Mesenchymal stem cell (in vitro differentiated cells and primary cell): Measurements from ENCODE around the gene HAT1.

Source experiments
- DNase-seq: peaks from one replicate; pipeline ENCODE4 v3.0.0-alpha.2; 2013
- H2AFZ ChIP-seq: one replicate; pipeline ENCODE4 v1.6.1; 2013; ENCODE audit warnings: low read depth, mild to moderate bottlenecking, control low read depth, inconsistent platforms, low read length, moderate library complexity
- H2AK5ac ChIP-seq: 2 replicates; pipeline ENCODE4 v1.6.1; 2013; ENCODE audit warnings: low read length, moderate library complexity, mild to moderate bottlenecking, inconsistent platforms; ENCODE audit not compliant: severe bottlenecking
- H2BK120ac ChIP-seq: one replicate; pipeline ENCODE4 v1.6.1; 2013; ENCODE audit warnings: low read depth, mild to moderate bottlenecking, inconsistent platforms, low read length, moderate library complexity
- H2BK12ac ChIP-seq, 2 experiments: one replicate each; pipeline ENCODE4 v1.6.1; 2013; ENCODE audit warnings: inconsistent platforms in 2 of 2, low read length in 2 of 2, mild to moderate bottlenecking in 2 of 2, moderate library complexity in 2 of 2, control low read depth in 1 of 2
- H2BK15ac ChIP-seq: one replicate; pipeline ENCODE4 v1.6.1; 2013; ENCODE audit warnings: mild to moderate bottlenecking, low read depth, inconsistent platforms; ENCODE audit not compliant: poor library complexity, severe bottlenecking
- H2BK5ac ChIP-seq: 2 replicates; pipeline ENCODE4 v1.6.1; 2013; ENCODE audit warnings: low read depth, mild to moderate bottlenecking, low read length, control low read depth, inconsistent platforms; ENCODE audit not compliant: poor library complexity, severe bottlenecking
- H3K14ac ChIP-seq, 2 experiments: one replicate each; pipeline ENCODE4 v1.6.1; 2013; ENCODE audit warnings: inconsistent platforms in 2 of 2, low read length in 2 of 2, control low read depth in 1 of 2, mild to moderate bottlenecking in 1 of 2, moderate library complexity in 1 of 2
- H3K18ac ChIP-seq, 2 experiments: one replicate each; pipeline ENCODE4 v1.6.1; 2013; ENCODE audit warnings: inconsistent platforms in 2 of 2, low read length in 2 of 2, control low read depth in 1 of 2, low read depth in 1 of 2, mild to moderate bottlenecking in 1 of 2
- H3K23ac ChIP-seq, 2 experiments: one replicate each; pipeline ENCODE4 v1.6.1; 2013; ENCODE audit warnings: inconsistent platforms in 2 of 2, low read length in 2 of 2, mild to moderate bottlenecking in 2 of 2, moderate library complexity in 2 of 2, control low read depth in 1 of 2
- H3K27ac ChIP-seq: 2 replicates; pipeline ENCODE4 v1.5.1; 2013; ENCODE audit warnings: mild to moderate bottlenecking, moderate library complexity, low read length, control low read depth, inconsistent platforms; ENCODE audit not compliant: poor library complexity, severe bottlenecking
- H3K27me3 ChIP-seq, 2 experiments: 2 replicates each; pipeline versions ENCODE4 v1.6.1 to v1.7.0; 2013; ENCODE audit warnings: low read length in 2 of 2, mild to moderate bottlenecking in 2 of 2, moderate library complexity in 2 of 2, control low read depth in 1 of 2, inconsistent platforms in 1 of 2; ENCODE audit not compliant: control insufficient read depth in 1 of 2, insufficient read depth in 1 of 2
- H3K36me3 ChIP-seq, 2 experiments: 2 replicates each; pipeline versions ENCODE4 v1.6.1 to v1.7.0; 2013; ENCODE audit warnings: low read length in 2 of 2, control low read depth in 1 of 2, inconsistent platforms in 1 of 2, low read depth in 1 of 2, mild to moderate bottlenecking in 1 of 2; ENCODE audit not compliant: insufficient read depth in 2 of 2, control insufficient read depth in 1 of 2
- H3K4ac ChIP-seq, 2 experiments: one replicate each; pipeline ENCODE4 v1.6.1; 2013; ENCODE audit warnings: inconsistent platforms in 2 of 2, low read length in 2 of 2, mild to moderate bottlenecking in 2 of 2, moderate library complexity in 2 of 2, control low read depth in 1 of 2, low read depth in 1 of 2
- H3K4me1 ChIP-seq: 2 replicates; pipeline ENCODE4 v1.6.1; 2013; ENCODE audit warnings: low read depth, low read length, control low read depth; ENCODE audit not compliant: control insufficient read depth, insufficient read depth
- H3K4me2 ChIP-seq: 2 replicates; pipeline ENCODE4 v1.6.1; 2013; ENCODE audit warnings: low read length, mild to moderate bottlenecking, inconsistent platforms; ENCODE audit not compliant: poor library complexity, severe bottlenecking
- H3K4me3 ChIP-seq, 2 experiments: 2 replicates each; pipeline versions ENCODE4 v1.5.1 to v1.7.0; 2013; ENCODE audit warnings: low read length in 2 of 2, mild to moderate bottlenecking in 2 of 2, control low read depth in 1 of 2, low read depth in 1 of 2; ENCODE audit not compliant: insufficient read depth in 1 of 2
- H3K79me1 ChIP-seq: replicated peaks from 2 replicates; pipeline ENCODE4 v1.6.1; 2013; ENCODE audit warnings: mild to moderate bottlenecking, control low read depth, low read length, inconsistent platforms; ENCODE audit not compliant: poor library complexity, severe bottlenecking
- H3K9ac ChIP-seq: 2 replicates; pipeline ENCODE4 v1.7.0; 2013; ENCODE audit warnings: mild to moderate bottlenecking, low read length, moderate library complexity
- H3K9me3 ChIP-seq: 2 replicates; pipeline ENCODE4 v1.7.0; 2013; ENCODE audit warnings: mild to moderate bottlenecking, low read length; ENCODE audit not compliant: control insufficient read depth
- H4K8ac ChIP-seq: one replicate; pipeline ENCODE4 v1.6.1; 2013; ENCODE audit warnings: inconsistent platforms, mild to moderate bottlenecking, low read length, moderate library complexity
- H4K91ac ChIP-seq: one replicate; pipeline ENCODE4 v1.6.1; 2013; ENCODE audit warnings: mild to moderate bottlenecking, low read length, inconsistent platforms
- WGBS: methylation state at CpG from one replicate; pipeline ENCODE4 v1.1.7; 2013; ENCODE audit warnings: mixed read lengths; 5-methylcytosine and 5-hydroxymethylcytosine counted together

Gene HAT1

DNA sequence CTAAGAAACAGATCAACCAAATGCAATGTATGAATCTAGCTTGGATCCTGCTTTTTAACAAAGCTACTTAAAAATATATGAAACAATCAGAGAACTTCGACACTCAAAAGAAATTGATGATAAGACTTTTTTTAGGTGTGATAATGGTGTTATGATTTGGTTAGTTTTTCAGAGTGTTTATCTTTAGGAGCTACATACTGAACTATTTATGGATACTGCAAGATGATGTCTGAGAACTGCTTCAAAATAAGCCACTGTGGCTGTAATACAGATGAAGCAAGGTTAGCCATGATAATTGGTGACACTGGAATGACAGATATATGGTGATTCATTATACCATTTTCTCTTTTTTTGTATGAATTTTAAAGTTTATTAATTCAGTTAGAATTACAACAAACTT lies 42.4 kb upstream of the HAT1 start:
- H3K4ac ChIP-seq = no peak overlapping the region
- H3K23ac ChIP-seq = no peak overlapping the region
- no peak overlapping the region for H3K27ac ChIP-seq
- no peak for DNase-seq
- no peak overlapping the region for H3K18ac ChIP-seq
- no peak overlapping the region for H3K4me2 ChIP-seq
- H2BK12ac ChIP-seq = no peak overlapping the region
- H4K91ac ChIP-seq = no peak overlapping the region
- WGBS = 100% methylated on average over 1 of the region's 1 CpG
- H3K4me3 ChIP-seq = no peak overlapping the region
- H2BK15ac ChIP-seq = no peak overlapping the region
- H3K9me3 ChIP-seq = no peaks in the 10 kb centered on the region
- no peak overlapping the region for H2AK5ac ChIP-seq
- no peaks in the 10 kb centered on the region for H3K4me1 ChIP-seq
- no peak overlapping the region for H3K14ac ChIP-seq
- H3K36me3 ChIP-seq = peaks cover 3% of the 10 kb centered on the region in 2 experiments
- no peaks in the 10 kb centered on the region for H3K27me3 ChIP-seq
- H2AFZ ChIP-seq = no peak overlapping the region
- peaks cover 17% of the 10 kb centered on the region for H3K79me1 ChIP-seq
- H2BK5ac ChIP-seq = no peak overlapping the region
- H2BK120ac ChIP-seq = no peak overlapping the region
- H4K8ac ChIP-seq = no peak overlapping the region
- H3K9ac ChIP-seq = no peak overlapping the region

DNA sequence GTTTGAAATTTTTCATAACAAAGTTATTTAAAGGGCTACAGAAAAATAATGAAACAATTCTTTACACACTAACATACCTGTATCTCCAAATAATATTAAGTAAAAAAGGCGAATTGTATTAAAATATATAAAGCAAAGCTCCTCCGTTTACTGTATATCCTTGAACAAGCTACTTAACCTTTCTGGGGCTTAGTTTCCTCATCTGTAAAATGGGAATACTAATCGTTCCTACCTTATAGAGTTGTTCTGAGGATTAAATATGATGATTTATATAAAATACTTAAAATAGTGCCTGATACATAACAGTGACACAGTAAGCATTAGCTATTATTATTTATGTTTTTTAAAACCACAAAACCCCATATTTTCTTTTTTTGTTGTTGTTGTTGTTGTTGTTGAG lies 41.5 kb upstream of the HAT1 start:
- H3K36me3 ChIP-seq = no peaks in the 10 kb centered on the region
- H4K8ac ChIP-seq = no peak overlapping the region
- no peaks in the 10 kb centered on the region for H3K9me3 ChIP-seq
- no peak overlapping the region for H2AK5ac ChIP-seq
- H2AFZ ChIP-seq = no peak overlapping the region
- H2BK12ac ChIP-seq = no peak overlapping the region
- no CpG with 5 or more reads among the region's 3 CpGs for WGBS
- no peaks in the 10 kb centered on the region for H3K27me3 ChIP-seq
- H3K4ac ChIP-seq = no peak overlapping the region
- no peak overlapping the region for H3K23ac ChIP-seq
- no peak overlapping the region for H3K4me2 ChIP-seq
- H3K4me1 ChIP-seq = no peaks in the 10 kb centered on the region
- no peak for DNase-seq
- H2BK5ac ChIP-seq = no peak overlapping the region
- no peak overlapping the region for H3K27ac ChIP-seq
- H3K18ac ChIP-seq = no peak overlapping the region
- H2BK120ac ChIP-seq = no peak overlapping the region
- H3K4me3 ChIP-seq = no peak overlapping the region
- H3K79me1 ChIP-seq = peaks cover 11% of the 10 kb centered on the region
- no peak overlapping the region for H4K91ac ChIP-seq
- no peak overlapping the region for H2BK15ac ChIP-seq
- H3K14ac ChIP-seq = no peak overlapping the region
- H3K9ac ChIP-seq = no peak overlapping the region

DNA sequence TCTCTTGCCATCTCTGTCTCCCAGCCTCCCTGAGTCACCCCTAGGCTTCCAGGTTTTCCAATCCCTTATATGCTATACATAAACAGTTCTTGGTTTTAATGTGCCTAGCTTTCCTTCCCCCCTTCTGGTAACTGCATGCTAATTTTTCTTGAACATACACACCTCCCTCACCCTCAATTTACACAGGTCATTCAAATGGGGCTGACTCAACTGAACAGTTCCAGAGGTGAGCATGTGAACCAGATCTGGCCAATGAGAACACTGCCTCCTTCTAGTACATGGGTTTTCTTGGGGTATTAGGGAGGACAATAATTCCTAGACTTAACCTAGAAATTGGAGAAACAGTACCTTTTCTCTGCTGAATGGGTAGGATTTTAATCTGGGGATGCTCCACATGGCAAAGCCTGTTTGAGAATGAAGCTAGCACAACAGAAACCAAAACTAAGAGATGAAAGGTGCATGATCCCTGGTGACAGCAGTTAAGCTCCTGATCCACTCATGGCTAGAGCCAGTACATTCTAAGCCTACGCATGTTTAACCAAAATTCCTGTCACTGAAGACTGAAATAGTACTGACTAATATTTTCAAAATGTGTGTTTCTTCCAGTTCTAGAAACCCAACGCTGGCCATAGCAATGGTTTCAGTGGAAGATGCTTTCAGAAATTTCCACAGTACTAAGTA lies 40.0 kb upstream of the HAT1 start:
- Histone ChIP-seq H3K36me3 (peaks cover 0 to 2% of the 10 kb centered on the region in 2 experiments), H3K9me3 (no peaks in the 10 kb centered on the region)

DNA sequence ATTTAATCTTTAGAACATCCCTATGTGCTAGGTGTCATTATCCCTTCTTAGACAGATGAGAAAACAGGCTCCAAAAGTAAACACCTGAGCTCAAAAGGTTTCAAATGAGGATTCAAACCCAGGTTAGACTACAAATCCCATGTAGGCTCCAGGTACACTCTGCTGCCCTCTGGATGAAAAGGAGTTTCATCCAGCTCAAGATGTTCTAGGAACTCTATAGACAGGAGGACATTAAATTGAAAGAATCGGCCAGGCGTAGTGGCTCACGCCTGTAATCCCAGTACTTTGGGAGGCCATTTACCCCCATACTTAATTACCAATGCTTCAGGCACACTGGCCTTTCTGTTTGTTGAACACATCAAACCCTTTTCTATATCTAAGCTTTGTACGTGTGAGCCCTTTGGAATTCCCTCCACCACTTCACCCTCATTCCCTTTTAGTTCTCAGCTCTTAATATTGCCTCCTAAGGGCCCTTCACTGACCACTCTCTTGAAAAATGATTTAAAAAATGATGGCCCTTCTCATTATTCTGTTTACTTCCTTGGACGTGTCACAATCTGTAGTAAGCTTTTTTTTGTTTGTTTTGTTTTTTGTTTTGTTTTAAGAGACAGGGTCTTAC lies 38.9 kb upstream of the HAT1 start:
- H3K18ac ChIP-seq = no peak overlapping the region
- no peak overlapping the region for H2BK120ac ChIP-seq
- H3K4me1 ChIP-seq = no peaks in the 10 kb centered on the region
- peaks cover 9% of the 10 kb centered on the region for H3K79me1 ChIP-seq
- no peak overlapping the region for H4K8ac ChIP-seq
- H3K9ac ChIP-seq = no peak overlapping the region
- no peak overlapping the region for H3K4me2 ChIP-seq
- no peak overlapping the region for H2BK12ac ChIP-seq
- H3K23ac ChIP-seq = no peak overlapping the region
- H2AFZ ChIP-seq = no peak overlapping the region
- no peak for DNase-seq
- no peak overlapping the region for H3K14ac ChIP-seq
- H3K9me3 ChIP-seq = no peaks in the 10 kb centered on the region
- no peak overlapping the region for H4K91ac ChIP-seq
- H2BK5ac ChIP-seq = no peak overlapping the region
- H2AK5ac ChIP-seq = no peak overlapping the region
- no peak overlapping the region for H3K4me3 ChIP-seq
- no peak overlapping the region for H3K27ac ChIP-seq
- H3K36me3 ChIP-seq = peaks cover 0 to 7% of the 10 kb centered on the region in 2 experiments
- H2BK15ac ChIP-seq = no peak overlapping the region
- H3K4ac ChIP-seq = no peak overlapping the region
- WGBS = 99% methylated on average over 5 of the region's 5 CpGs
- no peaks in the 10 kb centered on the region for H3K27me3 ChIP-seq

More for the DNA sequence above, 40.0 kb upstream of the HAT1 start:
- no peak overlapping the region for H3K18ac ChIP-seq
- H3K27me3 ChIP-seq = no peaks in the 10 kb centered on the region
- H3K79me1 ChIP-seq = peaks cover 9% of the 10 kb centered on the region
- WGBS = 100% methylated on average over 1 of the region's 2 CpGs
- no peak overlapping the region for H3K4ac ChIP-seq
- H4K91ac ChIP-seq = no peak overlapping the region
- no peak overlapping the region for H3K27ac ChIP-seq
- no peak overlapping the region for H2BK120ac ChIP-seq
- no peak overlapping the region for H4K8ac ChIP-seq
- H2AK5ac ChIP-seq = no peak overlapping the region
- H2BK5ac ChIP-seq = no peak overlapping the region
- no peak overlapping the region for H3K14ac ChIP-seq
- no peak overlapping the region for H2AFZ ChIP-seq
- DNase-seq = peak; percentile 9
- H2BK15ac ChIP-seq = no peak overlapping the region
- H3K4me3 ChIP-seq = no peak overlapping the region
- H2BK12ac ChIP-seq = no peak overlapping the region
- no peak overlapping the region for H3K9ac ChIP-seq
- H3K4me2 ChIP-seq = no peak overlapping the region
- H3K4me1 ChIP-seq = no peaks in the 10 kb centered on the region
- no peak overlapping the region for H3K23ac ChIP-seq
